BLaER1 treated with 17β-estradiol and CSF1 and Interleukin-3, amounts not matched to agents 10 nM and 100 nM (cell line): Measurements from ENCODE around the gene MPRIP.

Experiments
- H3K27ac ChIP-seq, 11 experiments: shearing (Covaris generic); formaldehyde crosslinking; 2 replicates each; pipeline ENCODE4 v1.8.1; 2022
- H3K27me3 ChIP-seq, 11 experiments: shearing (Covaris generic); formaldehyde crosslinking; 2 replicates each; pipeline ENCODE4 v1.8.1; 2022
- H3K36me3 ChIP-seq, 11 experiments: shearing (Covaris generic); formaldehyde crosslinking; 2 replicates each; pipeline ENCODE4 v1.8.1; 2022
- H3K4me1 ChIP-seq, 10 experiments: shearing (Covaris generic); formaldehyde crosslinking; 2 replicates each; pipeline ENCODE4 v1.8.1; 2022
- H3K4me2 ChIP-seq, 11 experiments: shearing (Covaris generic); formaldehyde crosslinking; 2 replicates each; pipeline ENCODE4 v1.8.1; 2022
- H3K4me3 ChIP-seq, 10 experiments: shearing (Covaris generic); formaldehyde crosslinking; 2 replicates each; pipeline ENCODE4 v1.8.1; 2022
- H3K9ac ChIP-seq, 11 experiments: shearing (Covaris generic); formaldehyde crosslinking; 2 replicates each; pipeline ENCODE4 v1.8.1; 2022
- H3K9me3 ChIP-seq, 11 experiments: shearing (Covaris generic); formaldehyde crosslinking; replicated peaks in 1 of 11; 2 replicates each; pipeline ENCODE4 v1.8.1; 2022
- H4K20me1 ChIP-seq, 11 experiments: shearing (Covaris generic); formaldehyde crosslinking; 2 replicates each; pipeline ENCODE4 v1.8.1; 2022
- Cebpa-rat ChIP-seq, 11 experiments: shearing (Covaris generic); IDR thresholded peaks; 2 replicates each; pipeline ENCODE4 v1.8.1; 2022

The MPRIP gene

DNA sequence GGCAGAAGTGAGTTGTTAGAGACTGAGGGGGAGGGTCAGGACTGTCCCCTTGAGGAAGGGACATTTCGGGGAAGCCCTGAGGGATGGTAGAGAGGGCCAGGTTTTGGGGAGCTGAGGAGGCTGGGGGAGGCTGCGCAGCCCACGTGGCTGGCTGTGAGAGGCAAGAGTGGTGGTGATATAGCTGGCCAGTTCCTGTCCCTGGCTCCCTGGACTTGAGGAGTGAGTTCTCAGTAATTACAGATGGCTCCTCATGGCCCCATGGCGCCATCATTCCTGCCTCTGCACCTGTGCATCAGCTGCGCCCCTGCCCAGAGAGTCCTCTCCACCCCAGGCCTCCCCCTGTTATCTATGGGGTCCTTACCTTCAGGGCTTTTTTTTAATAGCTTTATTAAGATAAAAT, 30.3 kb downstream of the MPRIP start:
- H3K27me3 ChIP-seq: no peaks in the 10 kb centered on the region
- no peak overlapping the region for H3K27ac ChIP-seq
- H3K4me2 ChIP-seq: peak overlapping the region in 7 of 11 experiments; percentile 3 to 59 (median 22); a peak in 11 of 22 replicates
- peaks cover 44 to 74% (median 62%) of the 10 kb centered on the region in 10 experiments for H3K4me1 ChIP-seq
- peaks cover 8 to 80% (median 62%) of the 10 kb centered on the region in 11 experiments for H3K36me3 ChIP-seq
- no peak for TF ChIP-seq Cebpa-rat (IDR thresholded peaks at IDR 0.05)
- no peaks in the 10 kb centered on the region for H3K9me3 ChIP-seq
- no peak overlapping the region for H3K4me3 ChIP-seq
- H4K20me1 ChIP-seq: peaks cover 73 to 100% (median 97%) of the 10 kb centered on the region in 11 experiments; a peak in 21 of 22 replicates
- 0 out of 22 replicates have a peak overlapping the region, but pooled peaks of 1 of the 11 experiments have one; percentile 25 for H3K9ac ChIP-seq

DNA sequence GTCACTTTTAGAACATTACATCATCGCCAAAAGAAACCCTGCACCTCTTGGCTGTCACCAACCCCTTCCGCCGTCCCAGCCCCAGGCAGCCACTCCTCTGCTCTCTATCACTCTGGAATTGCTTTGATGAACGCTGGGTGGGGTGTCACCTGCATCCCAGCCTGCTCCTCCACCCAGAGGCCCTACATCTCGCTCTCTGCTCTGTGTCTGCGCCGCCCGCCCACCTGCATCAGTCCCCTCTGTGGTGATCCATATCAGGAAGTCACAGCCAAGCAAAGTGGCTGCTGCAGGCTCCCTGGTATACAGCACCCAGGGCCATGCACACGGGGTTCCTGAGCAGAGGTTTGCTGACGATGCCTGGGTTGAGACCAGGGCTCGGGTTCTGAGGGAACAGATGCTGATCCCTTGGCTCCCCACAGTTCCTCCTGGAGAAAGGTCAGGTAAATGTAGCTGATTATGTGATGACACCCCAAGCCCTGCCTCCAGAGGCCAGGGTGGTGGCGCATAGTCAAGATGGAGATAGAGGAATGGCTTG, 30.8 kb downstream of the MPRIP start:
- Histone ChIP-seq H3K27me3 (no peaks in the 10 kb centered on the region), H3K4me2 (peak overlapping the region in 8 of 11 experiments; percentile 13 to 59 (median 32); a peak in 12 of 22 replicates), H4K20me1 (peaks cover 73 to 100% (median 97%) of the 10 kb centered on the region in 11 experiments; a peak in 21 of 22 replicates), H3K4me3 (no peak overlapping the region), H3K27ac (no peak overlapping the region), H3K4me1 (peaks cover 38 to 74% (median 61%) of the 10 kb centered on the region in 10 experiments), H3K36me3 (peaks cover 14 to 86% (median 67%) of the 10 kb centered on the region in 11 experiments), H3K9ac (0 out of 22 replicates have a peak overlapping the region, but pooled peaks of 1 of the 11 experiments have one; percentile 14), H3K9me3 (no peaks in the 10 kb centered on the region)
- TF ChIP-seq Cebpa-rat (IDR thresholded peaks at IDR 0.05): no peak

DNA sequence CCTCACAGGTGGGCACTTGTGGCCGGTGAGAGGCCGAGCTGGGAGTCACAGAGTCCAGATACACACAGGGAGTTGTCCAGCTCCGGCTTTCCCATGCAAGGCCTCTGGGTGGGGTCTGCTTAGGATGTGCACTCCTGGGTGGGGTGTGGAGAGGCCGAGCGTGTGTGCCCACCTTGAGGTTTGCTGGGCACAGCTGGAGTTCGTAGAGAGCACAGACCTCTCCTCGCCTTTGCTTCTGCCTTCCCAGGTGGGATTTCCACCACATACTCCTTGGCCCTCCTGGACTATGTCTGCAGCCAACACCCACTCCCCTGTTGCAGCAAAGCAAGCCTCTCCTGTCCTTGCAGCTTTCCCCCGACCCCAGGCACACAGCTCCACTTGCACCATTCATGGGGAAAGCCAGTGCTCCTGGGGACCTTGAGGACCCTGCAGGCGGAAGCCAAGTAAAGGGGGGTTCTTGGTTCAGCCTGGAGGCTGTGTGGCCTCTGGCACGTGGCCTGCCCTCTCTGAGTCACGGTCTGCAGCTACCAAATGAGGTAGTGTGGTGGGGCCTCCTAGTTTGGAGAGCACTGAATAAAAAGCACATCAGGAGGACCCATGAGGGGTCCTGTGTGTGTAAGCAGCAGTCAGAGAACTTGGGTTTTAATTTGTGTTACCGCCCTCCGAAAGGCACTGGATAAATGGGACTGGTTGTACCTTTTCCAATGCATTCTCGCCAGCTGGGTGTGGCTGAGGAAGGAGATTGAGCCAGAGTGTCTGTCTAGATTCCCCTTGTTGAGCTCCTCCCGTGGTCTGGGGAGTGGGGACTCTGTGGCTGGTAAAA, 31.5 kb downstream of the MPRIP start:
- no peak overlapping the region; a peak in 1 of 22 replicates for H3K27ac ChIP-seq
- no peaks in the 10 kb centered on the region for H3K27me3 ChIP-seq
- peak overlapping the region in 1 of 11 experiments; percentile 11; a peak in 1 of 22 replicates for H3K9ac ChIP-seq
- H4K20me1 ChIP-seq: peaks cover 73 to 100% (median 97%) of the 10 kb centered on the region in 11 experiments; a peak in 21 of 22 replicates
- TF ChIP-seq Cebpa-rat (IDR thresholded peaks at IDR 0.05): no peak
- peaks cover 18 to 92% (median 74%) of the 10 kb centered on the region in 11 experiments for H3K36me3 ChIP-seq
- no peak overlapping the region for H3K4me3 ChIP-seq
- peak overlapping the region; percentile 13 to 59 (median 31); a peak in 17 of 22 replicates for H3K4me2 ChIP-seq
- peaks cover 38 to 76% (median 61%) of the 10 kb centered on the region in 10 experiments for H3K4me1 ChIP-seq
- no peaks in the 10 kb centered on the region for H3K9me3 ChIP-seq

DNA sequence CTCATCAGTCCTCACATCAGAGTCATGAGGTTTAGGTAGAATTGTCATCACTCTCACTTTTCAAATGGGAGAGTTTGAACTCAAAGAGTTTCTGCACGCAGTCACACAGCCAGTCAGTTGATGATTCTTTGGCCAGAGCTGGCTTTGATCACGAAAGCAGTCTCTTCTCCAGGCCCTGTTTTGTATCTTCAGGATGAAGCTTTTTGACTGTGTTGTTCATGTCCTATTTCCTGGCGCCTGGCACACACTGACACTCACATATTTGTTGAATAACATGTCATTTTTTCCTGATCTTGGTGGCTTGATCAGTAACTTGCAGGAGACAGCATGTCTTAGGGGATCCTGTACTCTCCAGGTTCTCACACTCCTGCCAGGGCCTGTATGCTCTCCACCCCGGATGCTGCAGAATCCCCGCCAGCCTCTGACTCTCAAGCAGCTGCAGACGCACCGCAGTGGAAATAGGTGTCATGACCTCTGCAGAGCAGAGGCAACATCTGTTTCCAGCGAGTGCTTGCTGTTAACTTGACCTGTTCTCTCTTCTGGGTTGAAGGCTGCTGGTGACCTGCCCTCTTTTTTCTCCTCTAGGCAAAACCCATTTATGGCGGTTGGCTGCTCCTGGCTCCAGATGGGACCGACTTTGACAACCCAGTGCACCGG, 33.0 kb downstream of the MPRIP start:
- Histone ChIP-seq H4K20me1 (peaks cover 70 to 100% (median 100%) of the 10 kb centered on the region in 11 experiments; a peak in 21 of 22 replicates), H3K4me3 (no peak overlapping the region), H3K27me3 (no peaks in the 10 kb centered on the region), H3K4me1 (peaks cover 31 to 68% (median 58%) of the 10 kb centered on the region in 10 experiments), H3K36me3 (peaks cover 26 to 100% (median 86%) of the 10 kb centered on the region in 11 experiments), H3K9ac (0 out of 22 replicates have a peak overlapping the region, but pooled peaks of 1 of the 11 experiments have one; percentile 26), H3K27ac (no peak overlapping the region), H3K4me2 (peak overlapping the region in 6 of 11 experiments; percentile 7 to 31 (median 25); a peak in 6 of 22 replicates), H3K9me3 (no peaks in the 10 kb centered on the region)
- TF ChIP-seq Cebpa-rat (IDR thresholded peaks at IDR 0.05): no peak

DNA sequence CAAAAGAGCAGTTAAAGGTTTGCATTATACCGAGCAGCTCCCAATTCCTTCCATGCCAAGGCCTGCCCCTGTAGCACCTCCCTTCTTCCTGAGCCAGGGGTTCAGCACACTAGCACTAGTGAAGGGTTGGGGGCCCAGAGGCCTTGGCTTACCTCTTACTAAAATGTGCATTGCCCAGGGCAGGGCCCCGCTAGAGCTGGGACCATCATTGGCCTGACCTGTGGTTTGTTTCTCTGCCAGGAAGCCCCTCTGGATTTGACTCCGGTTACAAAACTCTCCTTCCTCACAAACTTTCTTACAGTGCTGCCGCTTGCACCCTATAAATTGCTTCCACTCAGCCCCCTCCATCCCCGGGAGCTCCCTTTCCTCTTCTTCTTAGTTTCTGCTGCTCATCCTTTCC, 33.8 kb downstream of the MPRIP start:
- no peak overlapping the region for H3K9ac ChIP-seq
- peaks cover 26 to 100% (median 86%) of the 10 kb centered on the region in 11 experiments for H3K36me3 ChIP-seq
- H3K4me1 ChIP-seq: peaks cover 28 to 60% (median 52%) of the 10 kb centered on the region in 10 experiments
- H3K9me3 ChIP-seq: no peaks in the 10 kb centered on the region
- H3K27ac ChIP-seq: no peak overlapping the region; a peak in 2 of 22 replicates
- no peak overlapping the region for H3K4me3 ChIP-seq
- no peaks in the 10 kb centered on the region for H3K27me3 ChIP-seq
- peaks cover 62 to 100% (median 100%) of the 10 kb centered on the region in 11 experiments; a peak in 21 of 22 replicates for H4K20me1 ChIP-seq
- no peak for TF ChIP-seq Cebpa-rat (IDR thresholded peaks at IDR 0.05)
- H3K4me2 ChIP-seq: no peak overlapping the region

DNA sequence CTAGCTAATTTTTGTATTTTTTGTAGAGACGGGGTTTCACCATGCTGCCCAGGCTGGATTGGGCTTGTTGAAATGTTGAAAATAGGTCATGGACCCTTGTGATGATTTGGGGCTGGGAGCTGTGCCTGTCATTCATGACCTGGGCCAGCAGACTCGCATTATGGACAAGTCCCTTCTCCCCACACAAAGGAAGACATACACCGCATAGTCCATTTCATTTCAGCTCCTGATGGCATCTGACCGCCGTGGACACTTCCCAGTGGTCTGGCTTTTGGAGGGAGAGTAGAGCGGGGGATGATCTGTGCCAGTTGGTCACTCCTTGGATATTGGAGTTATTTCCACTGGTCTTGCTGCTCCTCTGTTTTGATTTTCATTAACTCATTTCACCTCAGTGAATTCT, 34.8 kb downstream of the MPRIP start:
- Histone ChIP-seq H3K4me2 (no peak overlapping the region), H3K36me3 (peaks cover 26 to 100% (median 85%) of the 10 kb centered on the region in 11 experiments), H3K9me3 (no peaks in the 10 kb centered on the region), H3K27me3 (no peaks in the 10 kb centered on the region), H3K27ac (no peak overlapping the region), H3K4me1 (peaks cover 18 to 50% (median 42%) of the 10 kb centered on the region in 10 experiments), H3K4me3 (no peak overlapping the region), H4K20me1 (peaks cover 52 to 100% (median 100%) of the 10 kb centered on the region in 11 experiments; a peak in 21 of 22 replicates), H3K9ac (no peak overlapping the region)
- no peak for TF ChIP-seq Cebpa-rat (IDR thresholded peaks at IDR 0.05)

DNA sequence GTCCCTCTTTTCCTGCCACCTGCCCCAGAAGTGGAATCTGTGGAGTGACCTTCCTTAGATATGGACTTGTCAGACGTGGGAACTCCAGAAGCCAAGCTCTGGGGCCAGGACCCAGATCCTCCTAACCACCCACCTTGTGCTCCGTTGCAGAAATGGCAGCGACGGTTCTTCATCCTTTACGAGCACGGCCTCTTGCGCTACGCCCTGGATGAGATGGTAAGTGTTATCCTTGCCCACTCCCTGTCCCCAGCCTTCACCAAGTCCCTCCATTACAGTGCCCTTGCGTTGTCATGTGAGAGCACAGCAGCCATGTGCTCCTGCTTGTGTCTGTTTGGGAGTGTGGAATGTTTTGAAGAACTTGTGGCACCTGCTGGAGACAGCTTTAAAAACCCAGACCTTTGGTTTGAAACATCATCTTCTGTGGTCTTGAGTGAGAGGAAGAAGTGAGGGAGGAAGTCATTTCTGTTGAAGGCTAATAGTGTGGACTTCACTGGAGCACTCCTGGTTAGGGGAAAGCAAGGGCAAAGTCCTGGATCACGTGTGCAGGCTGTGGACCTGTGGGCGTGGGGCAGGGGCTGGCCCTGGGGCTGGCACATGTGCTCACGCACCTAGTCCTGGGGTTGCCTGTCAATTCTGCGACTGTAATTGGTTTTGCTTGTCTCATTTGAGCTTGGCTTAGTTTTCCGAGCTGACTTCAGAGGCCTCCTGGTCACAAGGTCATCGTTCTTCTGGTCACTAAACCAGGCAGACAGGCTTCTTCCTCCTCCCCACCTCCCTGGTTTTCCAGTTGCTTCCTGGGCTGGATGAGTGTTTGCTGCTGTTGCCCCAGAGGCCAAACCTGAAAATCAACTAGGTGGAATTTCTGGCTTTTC, 35.8 kb downstream of the MPRIP start:
- Histone ChIP-seq H3K4me3 (no peak overlapping the region), H3K27ac (no peak overlapping the region)

DNA sequence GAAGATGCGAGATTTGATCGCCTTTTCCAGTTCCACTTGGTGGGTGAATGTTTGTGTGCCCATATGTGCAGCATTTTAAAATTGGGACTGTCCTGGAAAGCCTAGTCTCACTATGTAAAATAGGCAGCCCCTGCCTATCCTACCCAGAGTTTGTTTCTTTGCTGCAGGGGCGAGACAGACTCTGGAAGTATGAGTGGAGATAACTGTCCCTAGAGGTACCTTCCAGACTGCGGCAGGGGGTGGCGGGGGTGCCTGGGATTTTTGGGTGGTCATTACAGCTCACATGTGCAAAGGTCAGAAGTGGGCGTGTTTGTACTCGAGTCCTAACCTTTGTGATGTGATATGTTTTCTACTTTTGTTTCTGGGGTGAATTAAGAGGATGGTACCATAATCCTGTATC, 36.6 kb downstream of the MPRIP start:
- H4K20me1 ChIP-seq: peaks cover 34 to 100% (median 100%) of the 10 kb centered on the region in 11 experiments; a peak in 20 of 22 replicates
- no peak for TF ChIP-seq Cebpa-rat (IDR thresholded peaks at IDR 0.05)
- H3K36me3 ChIP-seq: peaks cover 35 to 100% (median 85%) of the 10 kb centered on the region in 11 experiments
- H3K9me3 ChIP-seq: no peaks in the 10 kb centered on the region
- no peak overlapping the region for H3K4me3 ChIP-seq
- H3K9ac ChIP-seq: no peak overlapping the region
- H3K27me3 ChIP-seq: no peaks in the 10 kb centered on the region
- no peak overlapping the region for H3K4me2 ChIP-seq
- H3K27ac ChIP-seq: no peak overlapping the region
- H3K4me1 ChIP-seq: peaks cover 5 to 33% (median 25%) of the 10 kb centered on the region in 10 experiments

More for the DNA sequence above, 35.8 kb downstream of the MPRIP start:
- Histone ChIP-seq H4K20me1 (peaks cover 42 to 100% (median 100%) of the 10 kb centered on the region in 11 experiments; a peak in 21 of 22 replicates), H3K27me3 (no peaks in the 10 kb centered on the region), H3K9ac (no peak overlapping the region; a peak in 1 of 22 replicates), H3K4me2 (no peak overlapping the region), H3K36me3 (peaks cover 30 to 100% (median 84%) of the 10 kb centered on the region in 11 experiments), H3K9me3 (no peaks in the 10 kb centered on the region), H3K4me1 (peaks cover 12 to 40% (median 32%) of the 10 kb centered on the region in 10 experiments)
- TF ChIP-seq Cebpa-rat (IDR thresholded peaks at IDR 0.05): no peak
